WERI-Rb-1 (cell line): Measurements from ENCODE around the gene TFRC.

Experiments
- DNase-seq: peaks from one replicate; pipeline ENCODE4 v3.0.0-alpha.2; 2020
- H3K27ac ChIP-seq: fragments of 250-450 bp; sonication (Bioruptor Pico); 2 replicates; pipeline ENCODE4 v1.5.1; 2020; ENCODE audit warnings: mild to moderate bottlenecking, moderate library complexity
- H3K27me3 ChIP-seq: fragments of 250-450 bp; sonication (Bioruptor Pico); 2 replicates; pipeline ENCODE4 v1.5.1; 2021; ENCODE audit warnings: mild to moderate bottlenecking, low read depth, moderate library complexity; ENCODE audit not compliant: insufficient read depth, severe bottlenecking
- H3K36me3 ChIP-seq: fragments of 250-450 bp; sonication (Bioruptor Pico); 2 replicates; pipeline ENCODE4 v1.5.1; 2020; ENCODE audit warnings: mild to moderate bottlenecking, moderate library complexity
- H3K4me3 ChIP-seq: 2 replicates; pipeline ENCODE4 v1.5.1; 2011; ENCODE audit warnings: low read depth, mild to moderate bottlenecking, control low read depth, low read length
- H3K9me3 ChIP-seq: fragments of 250-450 bp; sonication (Bioruptor Pico); 2 replicates; pipeline ENCODE4 v1.5.1; 2021; ENCODE audit warnings: mild to moderate bottlenecking, moderate library complexity; ENCODE audit not compliant: severe bottlenecking
- TF ChIP-seq, protein P1 (sequence below): IDR thresholded peaks from 2 replicates; pipeline ENCODE4 v1.5.1; 2011; ENCODE audit warnings: low read depth, mild to moderate bottlenecking, control low read depth, inconsistent platforms, low read length

Gene TFRC

DNA sequence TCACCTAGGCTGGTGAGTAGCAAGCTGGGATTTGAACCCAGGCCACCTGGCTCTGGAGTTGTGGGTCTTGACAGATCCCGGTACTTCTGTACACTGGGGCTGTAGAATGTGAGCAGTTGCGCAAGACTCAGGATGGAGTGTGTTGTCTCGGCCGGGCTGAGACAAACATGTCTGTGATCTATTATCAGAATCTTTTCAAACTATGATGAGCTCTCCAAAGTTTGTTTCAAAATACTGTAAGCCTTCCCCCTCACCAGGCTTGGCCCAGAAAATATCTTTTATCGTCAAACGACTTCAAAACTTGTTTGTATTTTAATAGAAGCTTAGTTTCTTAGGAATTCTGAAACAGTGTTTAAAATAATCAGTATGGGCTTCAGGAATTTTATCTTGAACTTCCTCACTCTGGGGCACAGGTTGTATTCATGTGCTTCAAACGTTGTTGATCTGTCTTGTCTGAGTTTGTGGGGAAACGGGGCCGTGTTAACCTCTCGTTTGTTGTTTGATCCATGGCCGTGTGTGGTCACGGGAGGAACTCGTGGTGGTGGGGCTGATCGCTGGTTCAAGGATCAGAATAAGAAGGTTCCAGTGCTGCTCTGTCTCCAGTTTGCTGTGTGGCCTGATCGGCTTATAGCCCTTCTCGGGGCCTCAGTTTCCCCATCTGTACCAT lies 40.3 kb upstream of the TFRC start:
- TF ChIP-seq, protein P1, sequence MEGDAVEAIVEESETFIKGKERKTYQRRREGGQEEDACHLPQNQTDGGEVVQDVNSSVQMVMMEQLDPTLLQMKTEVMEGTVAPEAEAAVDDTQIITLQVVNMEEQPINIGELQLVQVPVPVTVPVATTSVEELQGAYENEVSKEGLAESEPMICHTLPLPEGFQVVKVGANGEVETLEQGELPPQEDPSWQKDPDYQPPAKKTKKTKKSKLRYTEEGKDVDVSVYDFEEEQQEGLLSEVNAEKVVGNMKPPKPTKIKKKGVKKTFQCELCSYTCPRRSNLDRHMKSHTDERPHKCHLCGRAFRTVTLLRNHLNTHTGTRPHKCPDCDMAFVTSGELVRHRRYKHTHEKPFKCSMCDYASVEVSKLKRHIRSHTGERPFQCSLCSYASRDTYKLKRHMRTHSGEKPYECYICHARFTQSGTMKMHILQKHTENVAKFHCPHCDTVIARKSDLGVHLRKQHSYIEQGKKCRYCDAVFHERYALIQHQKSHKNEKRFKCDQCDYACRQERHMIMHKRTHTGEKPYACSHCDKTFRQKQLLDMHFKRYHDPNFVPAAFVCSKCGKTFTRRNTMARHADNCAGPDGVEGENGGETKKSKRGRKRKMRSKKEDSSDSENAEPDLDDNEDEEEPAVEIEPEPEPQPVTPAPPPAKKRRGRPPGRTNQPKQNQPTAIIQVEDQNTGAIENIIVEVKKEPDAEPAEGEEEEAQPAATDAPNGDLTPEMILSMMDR, result no peak
- no peaks in the 10 kb centered on the region for H3K27me3 ChIP-seq
- no peak for DNase-seq
- H3K27ac ChIP-seq, result no peak overlapping the region
- no peaks in the 10 kb centered on the region for H3K9me3 ChIP-seq
- H3K36me3 ChIP-seq, result no peaks in the 10 kb centered on the region
- no peak overlapping the region for H3K4me3 ChIP-seq

DNA sequence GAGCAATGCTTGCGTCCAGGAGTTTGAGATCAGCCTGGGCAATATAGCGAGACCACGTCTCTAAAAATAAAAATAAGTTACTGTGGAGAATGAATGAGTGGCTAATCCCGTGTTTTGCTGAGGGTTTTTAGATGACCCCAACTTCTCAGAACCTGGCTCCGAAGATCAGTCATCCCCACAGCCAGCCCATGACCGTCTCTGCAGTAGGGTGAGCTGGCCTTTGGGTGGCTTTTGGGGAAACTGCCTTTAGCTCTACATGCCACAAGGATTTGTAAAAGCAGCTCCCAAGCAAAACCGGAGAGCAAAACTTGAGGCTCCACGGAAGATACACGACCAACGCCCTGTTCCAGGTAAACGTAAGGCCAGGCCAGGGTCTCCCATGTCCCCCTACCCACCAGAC lies 39.2 kb upstream of the TFRC start:
- no peak overlapping the region for H3K4me3 ChIP-seq
- H3K36me3 ChIP-seq, result no peaks in the 10 kb centered on the region
- no peak for DNase-seq
- TF ChIP-seq, protein P1, result no peak
- H3K27ac ChIP-seq, result no peak overlapping the region
- no peaks in the 10 kb centered on the region for H3K9me3 ChIP-seq
- no peaks in the 10 kb centered on the region for H3K27me3 ChIP-seq

DNA sequence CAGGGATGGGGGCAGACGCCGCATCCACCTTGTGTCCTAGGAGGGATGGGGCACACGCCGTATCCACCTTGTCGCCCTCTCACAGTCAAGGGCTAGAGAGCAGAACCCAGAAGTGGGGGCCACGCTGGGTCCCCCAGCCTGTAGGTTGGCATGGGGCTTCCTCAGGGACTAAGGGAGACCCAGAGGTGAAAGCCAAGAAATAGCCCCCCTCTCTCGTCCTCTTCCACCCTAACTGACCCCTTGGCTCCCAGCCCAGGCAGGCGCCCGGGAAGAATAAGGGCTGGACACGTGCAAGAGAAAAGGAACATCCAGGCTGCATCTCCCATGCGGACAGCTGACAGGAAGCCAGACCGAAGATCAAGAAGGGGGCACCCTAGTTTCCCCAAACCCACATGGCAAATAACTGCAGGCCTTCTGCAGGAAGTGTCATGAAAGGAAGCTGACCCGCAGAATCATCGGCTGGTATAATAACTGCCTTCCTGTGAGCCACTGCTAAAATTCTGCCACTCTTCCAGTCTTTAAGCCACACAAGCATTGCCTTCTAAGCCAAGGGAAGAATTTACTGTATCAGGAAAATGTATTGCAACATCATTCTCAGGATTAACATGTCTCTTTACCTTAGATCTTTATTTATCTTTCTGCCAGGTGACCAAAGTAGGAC lies 38.5 kb upstream of the TFRC start:
- TF ChIP-seq, protein P1, result no peak
- H3K27ac ChIP-seq, result no peak overlapping the region
- H3K4me3 ChIP-seq, result no peak overlapping the region
- H3K27me3 ChIP-seq, result no peaks in the 10 kb centered on the region
- H3K9me3 ChIP-seq, result no peaks in the 10 kb centered on the region
- DNase-seq, result no peak
- H3K36me3 ChIP-seq, result no peaks in the 10 kb centered on the region

DNA sequence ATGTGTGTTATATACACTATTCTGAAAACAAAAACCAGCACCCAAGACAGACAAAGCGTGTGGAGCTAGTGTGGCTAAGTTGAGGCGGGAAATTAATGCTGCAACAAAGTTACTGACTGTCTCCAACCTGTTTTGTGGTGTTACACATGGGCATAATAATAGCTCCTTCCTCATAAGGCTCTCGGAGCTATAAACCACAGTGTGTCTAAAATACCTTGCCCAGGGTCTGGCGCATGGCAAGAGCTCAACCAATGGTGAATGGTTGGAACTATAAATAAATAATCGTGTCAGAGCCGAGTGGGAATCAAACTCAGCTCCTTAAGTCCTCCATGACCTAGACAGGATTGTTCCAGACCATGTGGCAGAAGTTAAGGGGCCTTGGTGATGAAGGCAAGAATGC lies 35.9 kb upstream of the TFRC start:
- no peak for DNase-seq
- H3K27ac ChIP-seq, result no peak overlapping the region

DNA sequence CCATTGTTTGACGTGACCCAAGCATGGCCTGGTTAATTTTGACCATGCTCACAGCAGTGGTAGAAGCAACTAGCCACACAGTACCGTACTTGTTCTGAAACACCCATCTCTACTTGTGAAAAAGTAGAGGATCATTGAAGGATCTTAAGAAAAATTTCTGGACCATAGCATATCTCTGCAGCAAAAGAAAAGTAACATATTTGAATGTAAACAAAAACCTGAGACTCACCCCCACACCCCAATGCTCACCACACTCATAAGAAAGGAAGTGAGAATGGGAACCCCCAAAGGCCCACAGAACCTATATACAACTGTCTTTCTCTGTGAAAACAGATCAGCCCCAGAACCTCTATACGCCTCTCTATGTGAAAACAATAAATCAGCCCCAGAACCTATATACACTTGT lies 33.8 kb upstream of the TFRC start:
- Histone ChIP-seq H3K9me3 (no peaks in the 10 kb centered on the region), H3K27me3 (no peaks in the 10 kb centered on the region), H3K27ac (no peak overlapping the region), H3K4me3 (no peak overlapping the region), H3K36me3 (no peaks in the 10 kb centered on the region)
- TF ChIP-seq, protein P1, result no peak
- no peak for DNase-seq

More for the DNA sequence above, 35.9 kb upstream of the TFRC start:
- Histone ChIP-seq H3K27me3 (no peaks in the 10 kb centered on the region), H3K36me3 (no peaks in the 10 kb centered on the region), H3K9me3 (no peaks in the 10 kb centered on the region), H3K4me3 (no peak overlapping the region)
- TF ChIP-seq, protein P1, result no peak

DNA sequence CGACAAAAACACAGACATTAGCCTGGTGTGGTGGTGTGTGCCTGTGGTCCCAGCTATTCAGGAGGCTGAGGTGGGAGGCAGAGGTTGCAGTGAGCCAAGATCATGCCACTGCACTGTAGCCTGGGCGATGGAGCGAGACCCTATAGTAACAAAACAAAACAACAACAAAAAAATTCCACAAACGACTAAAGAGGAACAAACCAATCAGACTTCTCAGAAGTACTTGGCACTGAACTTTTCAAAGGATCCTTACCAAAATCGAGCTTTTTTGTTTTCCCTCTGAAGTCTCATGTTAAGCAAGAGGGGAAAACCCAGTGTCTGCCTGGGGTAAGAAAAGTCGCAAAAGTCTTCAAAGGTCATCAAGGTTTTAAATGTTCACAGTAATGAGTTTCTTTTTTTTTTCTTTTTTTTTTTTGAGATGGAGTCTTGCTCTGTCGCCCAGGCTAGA lies 30.1 kb upstream of the TFRC start:
- H3K4me3 ChIP-seq, result no peak overlapping the region
- H3K27me3 ChIP-seq, result no peaks in the 10 kb centered on the region
- H3K36me3 ChIP-seq, result no peaks in the 10 kb centered on the region
- no peak for DNase-seq
- TF ChIP-seq, protein P1, result no peak
- H3K27ac ChIP-seq, result no peak overlapping the region
- no peaks in the 10 kb centered on the region for H3K9me3 ChIP-seq
